ENCODE data around the gene FBLIM1.

FBLIM1 gene

GRCh38 chr1:15750924-15751323, 7.7 kb upstream of the FBLIM1 start:
- Histone ChIP-seq H2AFZ (ENCODE audit: low read length) (peak overlapping the region; percentile 23), H3K14ac (ENCODE audit: low read length) (peak overlapping the region; percentile 84), H3K4me3 (ENCODE audit: low read length in 2 of 2) (no peak overlapping the region), H3K27ac (replicated peaks; ENCODE audit: low read length) (no peak overlapping the region), H3K4me2 (ENCODE audit: insufficient read depth, low read length, poor library complexity, severe bottlenecking) (no peak overlapping the region), H3K27me3 (ENCODE audit: control insufficient read depth in 3 of 3, insufficient read depth in 3 of 3, low read depth in 1 of 3, low read length in 3 of 3) (peaks cover 0 to 18% (median 0%) of the 10 kb centered on the region in 3 experiments), H4K91ac (ENCODE audit: low read depth, low read length, poor library complexity) (no peak overlapping the region), H3K23ac (ENCODE audit: low read depth, low read length, poor library complexity) (no peak overlapping the region), H2BK5ac (ENCODE audit: low read length) (no peak overlapping the region), H2BK120ac (ENCODE audit: low read depth, low read length) (no peak overlapping the region), H3K4me1 (ENCODE audit: control insufficient read depth in 2 of 2, insufficient read depth in 1 of 2, low read depth in 1 of 2, low read length in 2 of 2) (peaks cover 7 to 10% of the 10 kb centered on the region in 2 donors), H2BK12ac (ENCODE audit: low read length) (peak overlapping the region; percentile 79), H2BK15ac (ENCODE audit: low read length) (peak overlapping the region; percentile 56), H3K79me1 (ENCODE audit: low read depth, low read length) (no peaks in the 10 kb centered on the region), H2AK5ac (ENCODE audit: low read depth, low read length) (peak overlapping the region; percentile 2), H3K9ac (ENCODE audit: low read depth, low read length, poor library complexity) (no peak overlapping the region), H3K36me3 (replicated peaks in 1 of 2; ENCODE audit: control insufficient read depth in 2 of 2, insufficient read depth in 2 of 2, low read length in 2 of 2) (no peaks in the 10 kb centered on the region), H3K4ac (ENCODE audit: low read length) (no peak overlapping the region), H3K9me3 (replicated peaks in 1 of 2; ENCODE audit: control insufficient read depth in 2 of 2, insufficient read depth in 1 of 2, low read depth in 1 of 2, low read length in 2 of 2) (no peaks in the 10 kb centered on the region), H3K18ac (ENCODE audit: low read length) (peak overlapping the region; percentile 76), H4K8ac (ENCODE audit: low read depth, low read length) (no peak overlapping the region)
- no peak for DNase-seq (ENCODE audit: low spot score)
- WGBS, 2 donors (ENCODE audit: extremely low coverage in 2 of 2, insufficient read length in 2 of 2, insufficient replicate concordance in 1 of 2) = no CpG with 5 or more reads among the region's 12 CpGs

- H3K9ac ChIP-seq (ENCODE audit: low read depth, low read length, poor library complexity) = no peak overlapping the region
- no peak overlapping the region for H3K4me2 ChIP-seq (ENCODE audit: insufficient read depth, low read length, poor library complexity, severe bottlenecking)
- no peaks in the 10 kb centered on the region for H3K79me1 ChIP-seq (ENCODE audit: low read depth, low read length)
- no peak overlapping the region for H2AFZ ChIP-seq (ENCODE audit: low read length)
- no peak overlapping the region for H3K4ac ChIP-seq (ENCODE audit: low read length)
- H3K27me3 ChIP-seq (ENCODE audit: control insufficient read depth in 3 of 3, insufficient read depth in 3 of 3, low read depth in 1 of 3, low read length in 3 of 3) = peaks cover 0 to 20% (median 6%) of the 10 kb centered on the region in 3 experiments
- H4K91ac ChIP-seq (ENCODE audit: low read depth, low read length, poor library complexity) = no peak overlapping the region
- no peak overlapping the region for H2BK5ac ChIP-seq (ENCODE audit: low read length)
- no peak overlapping the region for H4K8ac ChIP-seq (ENCODE audit: low read depth, low read length)
- H3K4me1 ChIP-seq (ENCODE audit: control insufficient read depth in 2 of 2, insufficient read depth in 1 of 2, low read depth in 1 of 2, low read length in 2 of 2) = peaks cover 7 to 16% of the 10 kb centered on the region in 2 donors
- H3K23ac ChIP-seq (ENCODE audit: low read depth, low read length, poor library complexity) = no peak overlapping the region
- no CpG with 5 or more reads among the region's 10 CpGs for WGBS, 2 donors (ENCODE audit: extremely low coverage in 2 of 2, insufficient read length in 2 of 2, insufficient replicate concordance in 1 of 2)
- H2AK5ac ChIP-seq (ENCODE audit: low read depth, low read length) = peak overlapping the region; percentile 25
- H3K18ac ChIP-seq (ENCODE audit: low read length) = peak overlapping the region; percentile 7
- H3K36me3 ChIP-seq (replicated peaks in 1 of 2; ENCODE audit: control insufficient read depth in 2 of 2, insufficient read depth in 2 of 2, low read length in 2 of 2) = no peaks in the 10 kb centered on the region
- no peak overlapping the region for H3K4me3 ChIP-seq (ENCODE audit: low read length in 2 of 2)
- H3K14ac ChIP-seq (ENCODE audit: low read length) = no peak overlapping the region
- H2BK120ac ChIP-seq (ENCODE audit: low read depth, low read length) = no peak overlapping the region
- no peak for DNase-seq (ENCODE audit: low spot score)
- no peak overlapping the region for H2BK15ac ChIP-seq (ENCODE audit: low read length)
- H2BK12ac ChIP-seq (ENCODE audit: low read length) = peak overlapping the region; percentile 46
- H3K9me3 ChIP-seq (replicated peaks in 1 of 2; ENCODE audit: control insufficient read depth in 2 of 2, insufficient read depth in 1 of 2, low read depth in 1 of 2, low read length in 2 of 2) = no peaks in the 10 kb centered on the region
- no peak overlapping the region for H3K27ac ChIP-seq (replicated peaks; ENCODE audit: low read length)
These were observed 6.9 kb upstream of the FBLIM1 start for GRCh38 chr1:15751717-15752116.

- no peak overlapping the region for H4K8ac ChIP-seq (ENCODE audit: low read depth, low read length)
- peak overlapping the region; percentile 39 for H3K18ac ChIP-seq (ENCODE audit: low read length)
- DNase-seq (ENCODE audit: low spot score) = no peak
- no peak overlapping the region for H2BK5ac ChIP-seq (ENCODE audit: low read length)
- H3K79me1 ChIP-seq (ENCODE audit: low read depth, low read length) = no peaks in the 10 kb centered on the region
- H2AFZ ChIP-seq (ENCODE audit: low read length) = no peak overlapping the region
- peaks cover 19 to 26% of the 10 kb centered on the region in 2 donors for H3K4me1 ChIP-seq (ENCODE audit: control insufficient read depth in 2 of 2, insufficient read depth in 1 of 2, low read depth in 1 of 2, low read length in 2 of 2)
- no peak overlapping the region for H2BK12ac ChIP-seq (ENCODE audit: low read length)
- no peak overlapping the region for H3K4me2 ChIP-seq (ENCODE audit: insufficient read depth, low read length, poor library complexity, severe bottlenecking)
- no peaks in the 10 kb centered on the region for H3K9me3 ChIP-seq (replicated peaks in 1 of 2; ENCODE audit: control insufficient read depth in 2 of 2, insufficient read depth in 1 of 2, low read depth in 1 of 2, low read length in 2 of 2)
- peaks cover 0 to 34% (median 14%) of the 10 kb centered on the region in 3 experiments for H3K27me3 ChIP-seq (ENCODE audit: control insufficient read depth in 3 of 3, insufficient read depth in 3 of 3, low read depth in 1 of 3, low read length in 3 of 3)
- H3K23ac ChIP-seq (ENCODE audit: low read depth, low read length, poor library complexity) = peak overlapping the region; percentile 8
- no peak overlapping the region for H3K4ac ChIP-seq (ENCODE audit: low read length)
- no peaks in the 10 kb centered on the region for H3K36me3 ChIP-seq (replicated peaks in 1 of 2; ENCODE audit: control insufficient read depth in 2 of 2, insufficient read depth in 2 of 2, low read length in 2 of 2)
- H3K4me3 ChIP-seq (ENCODE audit: low read length in 2 of 2) = no peak overlapping the region
- H2BK15ac ChIP-seq (ENCODE audit: low read length) = peak overlapping the region; percentile 74
- H3K27ac ChIP-seq (replicated peaks; ENCODE audit: low read length) = no peak overlapping the region
- no peak overlapping the region for H3K14ac ChIP-seq (ENCODE audit: low read length)
- no peak overlapping the region for H4K91ac ChIP-seq (ENCODE audit: low read depth, low read length, poor library complexity)
- H3K9ac ChIP-seq (ENCODE audit: low read depth, low read length, poor library complexity) = no peak overlapping the region
- peak overlapping the region; percentile 66 for H2AK5ac ChIP-seq (ENCODE audit: low read depth, low read length)
- no peak overlapping the region for H2BK120ac ChIP-seq (ENCODE audit: low read depth, low read length)
- no CpG with 5 or more reads among the region's 10 CpGs for WGBS, 2 donors (ENCODE audit: extremely low coverage in 2 of 2, insufficient read length in 2 of 2, insufficient replicate concordance in 1 of 2)
These were observed 4.8 kb upstream of the FBLIM1 start for GRCh38 chr1:15753776-15754175.

DNA sequence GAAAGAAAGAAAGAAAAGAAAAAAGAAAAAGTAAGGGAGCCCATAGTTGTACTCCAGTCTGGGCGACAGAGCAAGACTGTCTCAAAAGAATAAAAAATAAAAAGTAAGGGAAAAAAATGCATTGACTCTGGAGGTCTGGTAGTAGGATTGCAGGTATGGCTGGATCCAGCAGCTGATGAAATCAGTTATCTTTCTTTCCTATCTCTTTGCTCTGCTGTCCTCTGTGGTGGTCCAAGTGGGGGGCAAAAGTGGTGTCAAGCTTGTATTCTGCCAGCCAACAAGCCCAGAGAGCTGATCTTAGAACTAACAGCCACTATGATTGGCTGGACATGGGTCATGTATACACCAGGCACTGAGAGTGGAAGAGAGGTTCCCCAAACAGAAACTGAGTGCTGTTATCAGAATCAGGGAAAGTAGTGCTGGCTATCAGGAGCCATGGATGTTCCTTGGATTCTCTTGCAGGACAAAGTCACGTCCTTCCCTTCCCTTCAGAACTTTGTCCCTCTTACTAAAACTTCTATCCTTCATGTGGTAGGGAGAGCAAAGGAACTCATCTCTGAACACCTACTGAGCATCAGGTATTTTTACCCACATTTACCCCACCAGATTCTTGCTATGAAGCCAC, 3.5 kb upstream of the FBLIM1 start:
- H3K36me3 ChIP-seq (replicated peaks in 1 of 2; ENCODE audit: control insufficient read depth in 2 of 2, insufficient read depth in 2 of 2, low read length in 2 of 2) = no peaks in the 10 kb centered on the region
- peaks cover 2% of the 10 kb centered on the region for H3K79me1 ChIP-seq (ENCODE audit: low read depth, low read length)
- no peak overlapping the region for H2BK120ac ChIP-seq (ENCODE audit: low read depth, low read length)
- H3K4me1 ChIP-seq (ENCODE audit: control insufficient read depth in 2 of 2, insufficient read depth in 1 of 2, low read depth in 1 of 2, low read length in 2 of 2) = peaks cover 19 to 29% of the 10 kb centered on the region in 2 donors
- no peak overlapping the region for H3K4ac ChIP-seq (ENCODE audit: low read length)
- no peak overlapping the region for H3K4me3 ChIP-seq (ENCODE audit: low read length in 2 of 2)
- no peak overlapping the region for H3K27ac ChIP-seq (replicated peaks; ENCODE audit: low read length)
- WGBS, 2 donors (ENCODE audit: extremely low coverage in 2 of 2, insufficient read length in 2 of 2, insufficient replicate concordance in 1 of 2) = no CpG with 5 or more reads among the region's 2 CpGs
- H3K9ac ChIP-seq (ENCODE audit: low read depth, low read length, poor library complexity) = no peak overlapping the region
- no peak overlapping the region for H2AK5ac ChIP-seq (ENCODE audit: low read depth, low read length)
- peaks cover 0 to 31% (median 20%) of the 10 kb centered on the region in 3 experiments for H3K27me3 ChIP-seq (ENCODE audit: control insufficient read depth in 3 of 3, insufficient read depth in 3 of 3, low read depth in 1 of 3, low read length in 3 of 3)
- DNase-seq (ENCODE audit: low spot score) = no peak
- no peak overlapping the region for H3K23ac ChIP-seq (ENCODE audit: low read depth, low read length, poor library complexity)
- H3K4me2 ChIP-seq (ENCODE audit: insufficient read depth, low read length, poor library complexity, severe bottlenecking) = no peak overlapping the region
- no peak overlapping the region for H3K18ac ChIP-seq (ENCODE audit: low read length)
- H2BK5ac ChIP-seq (ENCODE audit: low read length) = no peak overlapping the region
- H3K14ac ChIP-seq (ENCODE audit: low read length) = no peak overlapping the region
- H2AFZ ChIP-seq (ENCODE audit: low read length) = no peak overlapping the region
- H2BK12ac ChIP-seq (ENCODE audit: low read length) = no peak overlapping the region
- H4K91ac ChIP-seq (ENCODE audit: low read depth, low read length, poor library complexity) = no peak overlapping the region
- no peaks in the 10 kb centered on the region for H3K9me3 ChIP-seq (replicated peaks in 1 of 2; ENCODE audit: control insufficient read depth in 2 of 2, insufficient read depth in 1 of 2, low read depth in 1 of 2, low read length in 2 of 2)
- H2BK15ac ChIP-seq (ENCODE audit: low read length) = no peak overlapping the region
- no peak overlapping the region for H4K8ac ChIP-seq (ENCODE audit: low read depth, low read length)
